Iris pigment epithelial cell (primary cell): ENCODE results near the gene VOPP1.

Experiments used
- DNase-seq: peaks from one replicate; pipeline ENCODE4 v3.0.0-alpha.2; 2011; ENCODE audit warnings: low read depth

Gene VOPP1

GRCh38 chr7:55554038-55554437 lies 18.3 kb downstream of the VOPP1 start:
- DNase-seq = no peak

GRCh38 chr7:55553024-55553345 lies 19.3 kb downstream of the VOPP1 start:
- no peak for DNase-seq

DNA sequence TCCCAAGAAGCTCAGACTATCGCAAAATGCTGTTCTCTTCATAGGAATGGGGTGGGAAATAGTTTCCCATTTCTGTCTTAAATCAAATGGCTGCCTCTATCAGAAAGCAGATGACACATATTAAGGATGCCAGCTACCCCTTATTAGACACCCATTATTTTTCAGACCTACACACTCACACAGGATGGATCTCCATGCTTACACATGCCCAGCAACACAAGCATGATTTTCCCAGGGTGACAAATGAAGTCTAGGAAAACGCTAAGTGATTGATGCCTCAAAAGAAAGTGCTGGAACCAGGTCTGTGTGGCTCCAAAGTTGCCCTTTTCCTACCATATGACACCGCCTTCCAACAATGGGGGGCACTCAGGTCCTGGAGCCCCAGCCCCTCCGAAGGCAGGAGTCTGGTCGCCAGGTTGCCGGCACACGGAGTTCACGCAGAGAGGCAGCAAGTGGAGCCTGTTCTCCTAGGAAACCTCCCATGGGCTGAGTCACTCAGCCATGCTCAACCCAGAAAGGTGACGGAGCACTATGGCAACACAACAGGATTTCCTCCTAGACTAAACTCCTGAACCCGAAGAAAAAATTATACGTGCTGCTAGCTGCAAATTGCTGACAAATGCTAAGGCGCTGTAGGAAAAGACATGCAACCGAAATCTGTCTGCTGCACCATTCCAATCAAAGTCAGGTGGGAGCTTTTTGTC lies 19.8 kb downstream of the VOPP1 start:
- DNase-seq = peak; percentile 97

- no peak for DNase-seq
Observed at GRCh38 chr7:55550841-55551537, 21.3 kb downstream of the VOPP1 start.

DNA sequence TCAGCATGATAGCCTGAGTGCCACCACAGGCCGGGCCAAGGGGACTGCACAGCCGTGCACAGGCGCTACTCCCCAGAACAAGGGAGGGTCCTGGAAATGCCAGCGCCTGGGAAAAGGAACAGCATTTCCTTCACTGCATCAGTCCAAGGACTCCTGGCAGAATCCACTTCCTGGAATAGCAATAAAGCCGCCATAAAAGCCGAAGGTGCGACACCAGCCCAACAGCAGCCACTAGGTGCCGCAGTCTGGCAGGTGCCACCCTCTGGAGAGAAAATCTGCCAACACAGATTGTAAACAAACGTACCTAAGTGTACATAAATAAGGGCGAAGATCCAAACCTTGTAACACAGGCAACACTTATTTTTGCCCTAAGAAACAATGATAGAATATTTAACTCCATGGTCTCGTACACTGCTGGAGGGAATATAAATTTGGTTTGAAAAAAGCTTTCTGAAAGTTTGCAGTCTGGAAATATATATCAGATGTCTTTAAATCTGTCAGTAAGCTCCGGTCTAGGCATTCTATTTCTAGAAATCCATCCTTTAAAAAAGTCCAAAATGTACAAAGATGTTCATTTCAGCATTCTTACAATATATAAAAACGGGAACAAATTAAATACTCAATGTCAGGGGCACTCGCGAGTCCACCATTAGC lies 22.2 kb downstream of the VOPP1 start:
- no peak for DNase-seq

DNA sequence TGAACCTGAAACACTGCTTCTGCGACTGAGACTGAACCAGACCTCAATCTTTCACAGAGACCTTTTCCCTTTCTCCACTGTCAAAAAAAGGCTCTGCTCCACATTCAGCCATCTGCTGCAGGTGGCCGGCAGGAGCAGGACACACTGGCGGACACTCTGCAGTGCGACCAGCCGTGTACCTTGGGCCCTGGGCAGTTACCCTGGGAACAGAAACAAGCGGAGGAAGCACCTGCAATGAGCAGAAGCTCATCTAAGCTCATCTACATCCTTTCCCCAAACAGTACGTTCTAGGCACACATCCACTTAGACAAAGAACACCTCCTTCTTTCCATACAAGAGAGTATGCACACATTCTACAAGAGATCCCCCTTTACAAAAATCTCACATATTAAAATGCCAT lies 22.8 kb downstream of the VOPP1 start:
- DNase-seq = no peak

DNA sequence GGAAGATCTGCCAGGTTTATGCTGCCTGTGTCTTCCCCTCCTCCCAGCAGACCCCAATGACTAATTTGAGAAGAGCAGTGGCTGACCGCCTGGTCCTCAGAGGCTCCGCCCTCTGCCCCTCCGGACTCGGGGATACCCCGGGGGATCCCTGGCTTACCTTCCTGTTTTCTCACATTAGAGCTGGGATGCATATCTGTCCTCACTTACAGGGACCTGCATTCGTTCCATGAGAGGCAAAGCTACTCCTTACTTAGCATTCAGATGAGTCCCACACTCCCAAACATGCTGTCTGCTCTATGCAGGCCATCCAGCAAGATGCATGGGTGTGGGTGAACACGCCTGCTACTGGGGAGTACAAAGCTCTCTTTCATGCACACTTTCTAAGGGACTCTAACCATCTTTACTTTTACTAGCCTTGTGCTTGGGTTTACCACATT lies 24.0 kb downstream of the VOPP1 start:
- no peak for DNase-seq

- DNase-seq = peak; percentile 85
Observed at GRCh38 chr7:55546814-55547213, 25.5 kb downstream of the VOPP1 start.

DNA sequence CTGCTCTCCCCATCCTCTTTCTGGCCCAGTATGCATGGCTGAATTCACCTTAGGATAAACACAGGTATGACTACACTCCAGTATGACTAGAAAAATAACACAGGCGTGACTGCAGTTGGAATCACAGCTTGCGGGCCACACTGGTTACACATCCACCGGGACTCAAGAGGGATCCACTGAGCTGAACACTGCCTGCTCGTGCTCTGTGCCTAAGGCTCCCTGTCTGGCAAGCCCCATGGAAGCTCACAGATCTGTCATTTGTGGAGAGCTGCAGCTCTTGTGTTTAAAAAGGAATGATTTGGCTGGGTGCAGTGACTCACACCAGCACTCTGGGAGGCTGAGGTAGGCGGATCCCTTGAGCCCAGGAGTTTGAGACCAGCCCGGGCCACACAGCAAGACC lies 26.8 kb downstream of the VOPP1 start:
- peak; percentile 67 for DNase-seq

DNA sequence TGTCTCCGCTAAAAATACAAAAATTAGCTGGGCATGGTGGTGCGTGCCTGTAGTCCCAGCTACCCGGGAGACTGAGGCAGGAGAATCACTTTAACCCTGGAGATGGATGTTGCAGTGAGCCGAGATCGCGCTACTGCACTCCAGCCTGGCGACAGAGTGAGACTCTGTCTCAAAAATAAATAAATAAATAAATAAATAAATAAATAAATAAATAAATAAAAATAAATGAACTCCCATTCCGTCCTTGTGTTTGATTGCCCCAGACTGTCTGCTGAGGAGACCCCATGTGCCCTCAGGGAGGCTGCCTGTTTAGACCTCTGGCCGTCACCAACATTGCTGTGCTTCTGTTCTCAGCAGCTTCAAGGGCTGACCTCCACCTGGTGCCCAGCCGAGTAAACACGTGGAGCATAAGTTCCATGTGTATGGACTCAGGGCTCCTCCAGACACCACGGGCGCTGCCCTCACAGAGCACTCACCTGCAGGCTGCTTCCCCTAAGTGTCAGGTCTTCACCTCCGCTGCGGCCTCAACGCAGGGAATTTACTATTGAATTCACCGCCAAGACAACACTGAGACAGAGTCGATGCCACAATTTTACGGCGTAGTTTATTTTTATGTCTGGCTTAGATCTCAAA lies 32.0 kb downstream of the VOPP1 start:
- DNase-seq = no peak

GRCh38 chr7:55539380-55539779 lies 32.9 kb downstream of the VOPP1 start:
- no peak for DNase-seq

DNA sequence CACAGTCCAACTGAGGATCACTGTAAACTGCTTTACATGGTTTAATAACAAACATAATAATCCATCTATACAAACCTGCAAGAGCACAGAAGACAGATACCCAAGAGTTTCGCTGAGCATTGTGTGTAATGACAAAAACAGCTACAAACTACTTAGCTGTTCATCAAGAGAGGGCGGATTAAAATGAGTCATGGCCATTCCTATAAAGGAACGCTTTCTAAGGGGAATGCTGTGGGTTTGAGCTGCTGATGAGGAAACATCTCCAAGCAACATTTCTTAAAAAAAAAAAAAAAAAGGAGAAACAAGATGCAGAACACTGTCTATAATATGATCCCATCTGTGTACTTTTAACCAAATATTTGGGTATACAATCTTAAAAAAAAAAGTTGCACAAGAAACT lies 33.8 kb downstream of the VOPP1 start:
- DNase-seq = peak; percentile 98

DNA sequence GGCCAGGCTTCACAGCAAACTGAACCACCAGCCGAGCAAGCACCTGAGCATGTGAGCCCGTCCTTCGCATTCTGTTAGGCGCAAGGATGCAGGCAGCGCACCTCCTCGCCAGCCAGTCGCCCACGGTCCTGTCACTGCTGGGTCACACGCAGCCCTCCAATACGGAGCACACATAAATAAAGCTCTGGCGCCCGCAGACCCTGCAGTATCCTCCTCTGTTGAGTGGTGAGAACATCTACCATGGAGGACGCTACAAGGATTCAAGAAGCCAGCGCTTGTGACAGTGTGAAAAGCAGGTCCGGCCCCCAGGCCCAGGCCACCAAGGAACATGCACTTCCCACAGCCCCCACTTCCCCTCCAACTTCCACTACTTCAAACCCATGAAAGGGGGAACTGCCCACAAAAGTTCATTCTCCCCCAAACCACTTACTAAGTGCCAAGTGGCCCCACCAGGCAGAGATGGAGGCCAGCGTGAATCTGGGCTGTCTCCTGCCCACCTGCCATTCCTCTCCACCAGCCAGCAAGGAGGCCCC lies 34.8 kb downstream of the VOPP1 start:
- no peak for DNase-seq

- DNase-seq = no peak
Observed at GRCh38 chr7:55536619-55537457, 35.5 kb downstream of the VOPP1 start.

DNA sequence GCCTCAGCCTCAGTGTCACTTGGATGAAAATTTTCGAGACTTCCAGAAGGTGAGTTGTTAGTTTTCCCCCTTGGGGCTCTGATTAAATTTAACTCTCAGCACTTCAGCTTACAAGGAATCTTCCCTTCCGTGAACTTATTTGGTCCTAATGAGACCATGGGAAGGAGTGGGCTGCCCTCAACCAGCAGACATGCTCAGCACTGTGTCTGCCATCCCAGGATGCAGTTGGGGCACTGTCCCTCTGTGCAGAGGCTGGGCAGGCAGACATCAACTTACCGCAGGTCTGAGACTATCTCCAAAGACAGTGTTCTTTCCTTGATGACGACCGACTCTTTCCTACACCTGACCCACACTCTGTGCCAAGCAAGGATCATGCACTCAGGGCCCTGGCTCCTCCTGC lies 36.7 kb downstream of the VOPP1 start:
- no peak for DNase-seq

DNA sequence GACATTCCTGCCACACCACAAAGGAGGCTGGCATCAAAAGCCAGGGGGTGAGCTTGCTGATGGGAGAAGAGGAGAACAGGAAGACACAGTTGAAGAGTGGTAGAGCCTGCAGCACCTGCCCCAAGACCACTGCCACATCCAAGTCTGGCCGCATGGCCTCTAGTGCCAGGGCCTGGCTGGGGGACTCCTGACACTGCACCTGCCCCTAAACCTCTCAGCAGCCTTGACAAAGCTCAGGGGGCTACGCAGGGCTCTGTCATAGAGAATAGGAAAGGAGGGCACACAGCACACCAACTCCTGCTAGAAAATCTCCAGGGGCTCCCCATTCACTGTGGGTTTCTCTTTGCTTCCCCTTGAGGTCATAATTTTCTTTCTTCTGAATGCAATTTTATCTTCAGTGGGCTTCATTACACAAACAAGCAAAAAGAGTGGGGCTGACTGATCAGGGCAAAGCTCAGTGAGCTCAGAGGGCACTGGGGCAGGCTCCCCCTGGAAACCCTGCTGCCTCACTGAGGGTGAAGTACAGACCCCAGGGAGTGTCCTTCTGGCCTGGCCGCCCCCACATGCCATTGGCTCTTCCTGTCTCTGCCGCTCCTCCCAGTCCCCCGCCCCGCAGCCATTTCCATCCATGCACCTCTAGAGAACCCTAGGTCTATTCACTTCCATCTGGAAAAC lies 37.2 kb downstream of the VOPP1 start:
- DNase-seq = no peak

DNA sequence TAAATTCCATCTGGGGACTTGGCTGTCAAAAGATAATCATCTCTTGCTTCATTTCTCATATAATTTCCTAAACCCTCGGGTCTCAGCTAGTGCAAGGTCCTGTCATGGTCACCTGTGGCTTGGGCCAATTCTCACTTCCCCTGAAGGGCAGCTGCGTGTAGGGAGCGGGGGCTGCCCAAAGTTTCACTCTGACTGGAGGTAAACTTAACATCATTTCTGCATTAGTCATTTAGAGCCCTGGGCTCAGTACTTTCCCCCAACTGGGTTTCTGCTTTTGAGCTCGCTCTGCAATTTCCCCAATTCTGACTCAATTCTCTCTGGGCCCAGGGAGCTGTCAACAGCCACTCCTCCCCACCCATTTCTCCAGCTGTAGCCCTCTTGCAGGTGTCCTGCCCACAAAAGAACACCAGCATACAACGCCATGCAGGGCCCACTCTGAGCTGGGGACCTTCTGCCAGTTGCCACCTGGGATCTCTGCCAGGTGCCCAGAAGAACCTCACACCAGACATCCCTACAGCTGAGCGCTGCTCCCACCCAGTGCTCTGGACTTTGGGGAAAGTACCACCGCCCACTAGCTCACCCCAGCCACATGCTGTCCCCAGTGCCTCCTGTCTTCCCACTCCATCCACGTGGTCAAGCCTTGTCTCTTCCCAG lies 37.9 kb downstream of the VOPP1 start:
- peak; percentile 75 for DNase-seq

- DNase-seq = no peak
Observed at GRCh38 chr7:55533729-55534080, 38.6 kb downstream of the VOPP1 start.

GRCh38 chr7:55533050-55533728 lies 39.1 kb downstream of the VOPP1 start:
- peak; percentile 71 for DNase-seq
